ENCODE results near the gene DUSP22. TPM values are rescaled to one million over a fixed set of nuclear protein-coding genes. Genes with fewer than 3 reads are reported as not detected.

DUSP22 gene
- total RNA-seq, 1 donor from 2014 or later = 48.0 TPM

DNA sequence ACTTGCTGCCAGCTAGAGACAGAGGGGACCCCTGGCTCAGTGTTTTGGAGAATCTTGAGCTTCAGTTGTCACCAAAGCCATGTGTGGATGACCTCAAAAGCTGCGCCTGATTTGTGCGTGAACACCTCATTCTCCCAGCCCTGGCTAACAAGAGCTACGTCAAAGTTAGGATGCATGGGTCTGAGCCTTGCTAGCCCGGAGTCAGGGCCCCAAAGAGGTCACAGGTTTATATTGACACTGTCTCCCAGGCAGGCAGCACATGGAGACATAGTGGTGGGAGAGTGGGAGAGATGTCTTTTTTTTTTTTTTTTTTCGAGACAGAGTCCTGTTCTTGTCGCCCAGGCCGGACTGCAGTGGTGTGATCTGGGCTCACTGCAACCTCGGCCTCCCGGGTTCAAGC is 36.1 kb upstream of the DUSP22 start:
- H3K36me3 ChIP-seq = no peaks in the 10 kb centered on the region
- no peaks in the 10 kb centered on the region for H3K4me1 ChIP-seq
- no peak for DNase-seq
- no peak overlapping the region for H3K27ac ChIP-seq (replicated peaks)
- H3K9me3 ChIP-seq (replicated peaks) = peaks cover 4% of the 10 kb centered on the region
- peaks cover 32% of the 10 kb centered on the region for H3K27me3 ChIP-seq (ENCODE audit: low read depth)
- no peak overlapping the region for H3K4me3 ChIP-seq
- intact Hi-C loops (cut with micrococcal nuclease) = no loop called here
- TF ChIP-seq, protein P1, sequence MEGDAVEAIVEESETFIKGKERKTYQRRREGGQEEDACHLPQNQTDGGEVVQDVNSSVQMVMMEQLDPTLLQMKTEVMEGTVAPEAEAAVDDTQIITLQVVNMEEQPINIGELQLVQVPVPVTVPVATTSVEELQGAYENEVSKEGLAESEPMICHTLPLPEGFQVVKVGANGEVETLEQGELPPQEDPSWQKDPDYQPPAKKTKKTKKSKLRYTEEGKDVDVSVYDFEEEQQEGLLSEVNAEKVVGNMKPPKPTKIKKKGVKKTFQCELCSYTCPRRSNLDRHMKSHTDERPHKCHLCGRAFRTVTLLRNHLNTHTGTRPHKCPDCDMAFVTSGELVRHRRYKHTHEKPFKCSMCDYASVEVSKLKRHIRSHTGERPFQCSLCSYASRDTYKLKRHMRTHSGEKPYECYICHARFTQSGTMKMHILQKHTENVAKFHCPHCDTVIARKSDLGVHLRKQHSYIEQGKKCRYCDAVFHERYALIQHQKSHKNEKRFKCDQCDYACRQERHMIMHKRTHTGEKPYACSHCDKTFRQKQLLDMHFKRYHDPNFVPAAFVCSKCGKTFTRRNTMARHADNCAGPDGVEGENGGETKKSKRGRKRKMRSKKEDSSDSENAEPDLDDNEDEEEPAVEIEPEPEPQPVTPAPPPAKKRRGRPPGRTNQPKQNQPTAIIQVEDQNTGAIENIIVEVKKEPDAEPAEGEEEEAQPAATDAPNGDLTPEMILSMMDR (IDR thresholded peaks at IDR 0.05; ENCODE audit: borderline replicate concordance) = no peak

- H3K27ac ChIP-seq (replicated peaks) = no peak overlapping the region
- H3K4me1 ChIP-seq = no peaks in the 10 kb centered on the region
- peaks cover 4% of the 10 kb centered on the region for H3K9me3 ChIP-seq (replicated peaks)
- peaks cover 26% of the 10 kb centered on the region for H3K27me3 ChIP-seq (ENCODE audit: low read depth)
- TF ChIP-seq, protein P1 (IDR thresholded peaks at IDR 0.05; ENCODE audit: borderline replicate concordance) = no peak
- H3K36me3 ChIP-seq = no peaks in the 10 kb centered on the region
- intact Hi-C loops (cut with micrococcal nuclease) = no loop called here
- DNase-seq = no peak
- no peak overlapping the region for H3K4me3 ChIP-seq
These were observed 35.1 kb upstream of the DUSP22 start for GRCh38 chr6:257031-257725.

- H3K9me3 ChIP-seq (replicated peaks) = peaks cover 4% of the 10 kb centered on the region
- H3K36me3 ChIP-seq = no peaks in the 10 kb centered on the region
- H3K4me3 ChIP-seq = no peak overlapping the region
- DNase-seq = no peak
- peaks cover 21% of the 10 kb centered on the region for H3K27me3 ChIP-seq (ENCODE audit: low read depth)
- no peak overlapping the region for H3K27ac ChIP-seq (replicated peaks)
- intact Hi-C loops (cut with micrococcal nuclease) = no loop called here
- H3K4me1 ChIP-seq = no peaks in the 10 kb centered on the region
- TF ChIP-seq, protein P1 (IDR thresholded peaks at IDR 0.05; ENCODE audit: borderline replicate concordance) = no peak
These were observed 34.5 kb upstream of the DUSP22 start for GRCh38 chr6:257774-258173.

GRCh38 chr6:259316-259715 is 33.0 kb upstream of the DUSP22 start:
- Histone ChIP-seq H3K36me3 (no peaks in the 10 kb centered on the region), H3K27me3 (ENCODE audit: low read depth) (peaks cover 7% of the 10 kb centered on the region), H3K9me3 (replicated peaks) (peaks cover 4% of the 10 kb centered on the region), H3K4me3 (no peak overlapping the region), H3K4me1 (no peaks in the 10 kb centered on the region), H3K27ac (replicated peaks) (no peak overlapping the region)
- intact Hi-C loops (cut with micrococcal nuclease) = no loop called here
- DNase-seq = no peak
- TF ChIP-seq, protein P1 (IDR thresholded peaks at IDR 0.05; ENCODE audit: borderline replicate concordance) = no peak

DNA sequence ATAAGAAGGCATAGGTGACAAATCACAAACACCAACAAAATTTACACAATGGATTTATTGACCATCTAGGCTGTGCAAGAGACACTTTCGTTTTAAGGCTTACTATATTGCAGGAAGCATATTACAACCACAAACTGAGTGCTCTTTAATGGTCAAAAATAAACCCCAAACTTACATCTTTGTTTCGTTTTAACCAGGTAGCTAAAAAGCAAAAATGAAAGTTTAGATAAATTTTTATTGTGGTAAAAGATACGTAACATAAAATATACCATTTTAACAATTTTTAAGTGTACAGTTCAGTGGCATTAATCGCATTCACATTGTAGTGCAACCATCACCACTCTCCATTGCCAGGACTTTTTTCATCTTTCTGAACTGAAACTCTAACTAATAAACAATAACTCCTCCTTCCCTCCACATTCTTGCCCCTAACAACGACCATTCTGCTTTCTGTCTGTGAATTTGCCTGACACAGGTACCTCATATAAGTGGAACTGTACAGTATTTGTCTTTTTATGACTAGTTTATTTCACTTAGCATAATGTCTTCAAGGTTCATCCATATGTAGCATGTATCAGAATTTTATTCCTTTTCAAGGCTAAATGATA is 32.3 kb upstream of the DUSP22 start:
- H3K4me1 ChIP-seq = no peaks in the 10 kb centered on the region
- H3K27ac ChIP-seq (replicated peaks) = no peak overlapping the region
- no peak for DNase-seq
- H3K4me3 ChIP-seq = no peak overlapping the region
- no peaks in the 10 kb centered on the region for H3K36me3 ChIP-seq
- intact Hi-C loops (cut with micrococcal nuclease) = no loop called here
- TF ChIP-seq, protein P1 (IDR thresholded peaks at IDR 0.05; ENCODE audit: borderline replicate concordance) = no peak
- H3K9me3 ChIP-seq (replicated peaks) = peaks cover 4% of the 10 kb centered on the region
- H3K27me3 ChIP-seq (ENCODE audit: low read depth) = peaks cover under 1% of the 10 kb centered on the region
